Inflammatory macrophage treated with lipopolysaccharide for 1 hour (primary cell): Measurements from ENCODE around the gene MAP1LC3A.
"Not testable (repeated sequence)": the region's sequence is repeated elsewhere in the genome, so short reads cannot be mapped to it uniquely, and the experiment has no call there.

Experiments used
- DNase-seq, 2 donors: peaks; one replicate each; pipeline ENCODE4 v3.0.0-alpha.2; 2020 to 2022

Gene MAP1LC3A

DNA sequence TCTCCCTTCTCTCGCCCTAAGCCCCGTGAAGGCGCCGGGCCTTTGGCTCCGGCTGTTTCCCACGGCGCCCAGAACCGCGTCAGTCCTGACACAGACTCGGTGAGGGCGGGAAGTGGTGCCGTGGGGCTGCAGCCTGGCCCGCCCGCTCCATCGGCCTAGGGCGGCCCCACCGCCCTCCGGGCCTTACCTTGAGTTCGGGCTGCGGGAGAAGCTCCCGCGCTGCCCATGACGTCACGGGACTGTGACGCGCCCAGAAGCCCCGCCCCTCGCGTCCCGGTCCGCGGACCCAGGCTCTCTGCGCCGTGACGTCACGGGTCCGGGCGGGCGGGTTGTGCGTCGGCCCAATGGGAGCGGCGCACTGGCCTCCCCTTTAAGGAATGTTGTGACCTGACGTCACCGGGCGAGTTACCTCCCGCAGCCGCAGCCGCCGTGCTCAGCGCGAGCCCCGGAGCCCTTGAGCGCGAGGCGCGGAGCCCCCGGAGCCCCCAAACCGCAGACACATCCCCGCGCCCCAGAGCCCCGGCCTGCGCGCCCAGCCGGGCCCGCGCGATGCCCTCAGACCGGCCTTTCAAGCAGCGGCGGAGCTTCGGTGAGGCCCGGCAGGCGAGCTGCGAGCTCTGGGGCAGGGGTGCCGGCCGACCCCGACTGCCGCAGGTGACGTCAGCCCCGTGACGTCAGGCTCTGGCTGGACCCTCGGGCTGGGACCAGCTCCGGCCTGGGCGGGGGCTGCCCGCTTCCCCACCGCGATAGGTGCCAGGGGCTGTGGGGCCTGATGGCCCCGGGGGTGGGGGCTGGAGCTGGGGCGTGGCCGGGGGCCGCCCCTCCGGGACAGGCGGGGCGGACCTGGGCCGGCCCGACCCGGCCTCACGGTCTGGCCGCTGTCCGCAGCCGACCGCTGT, at the start of gene MAP1LC3A:
Gene MAP1LC3A (plus strand): TSS at position 399 of the 899 bp plus-strand sequence. CDS start 151 bp downstream, at position 550.
- DNase-seq: peak; percentile 90 to 95

DNA sequence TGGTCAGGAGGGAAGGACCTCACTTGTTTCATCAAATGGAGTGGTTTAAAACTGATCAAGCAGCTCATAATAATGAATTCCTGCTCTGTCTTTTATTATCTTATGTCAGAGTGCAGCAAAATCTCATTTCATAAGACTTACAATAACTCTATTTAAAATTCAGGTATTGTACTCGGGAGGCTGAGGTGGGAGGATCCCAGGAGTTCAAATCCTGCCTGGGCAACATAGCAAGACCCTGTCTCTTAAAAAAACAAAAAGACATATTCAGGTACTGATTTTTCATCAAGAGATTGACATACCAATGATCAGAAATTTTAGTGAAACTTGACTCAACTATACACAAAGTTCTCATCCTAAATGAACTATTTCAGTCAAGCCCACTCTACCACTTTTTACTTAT, 47.9 kb upstream of the MAP1LC3A start:
- DNase-seq: no peak

DNA sequence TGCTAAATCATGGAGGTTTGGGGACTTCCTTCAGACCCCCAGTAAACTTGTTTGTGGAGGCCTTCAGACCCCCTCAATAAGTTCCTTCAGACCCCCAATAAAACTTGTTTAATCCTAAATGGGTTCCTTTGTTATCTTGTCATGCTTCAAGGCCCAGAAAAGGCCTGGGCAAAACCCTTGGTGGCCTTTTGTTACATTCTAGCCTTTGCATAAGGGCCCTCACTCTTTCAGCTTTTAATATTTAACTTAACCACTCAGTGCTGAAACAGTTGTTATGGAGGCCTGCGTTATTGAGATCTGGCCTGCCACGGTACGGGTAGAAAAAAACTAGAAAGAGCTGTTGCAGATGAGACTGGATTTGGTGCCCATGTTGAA, 46.6 kb upstream of the MAP1LC3A start:
- no peak for DNase-seq

DNA sequence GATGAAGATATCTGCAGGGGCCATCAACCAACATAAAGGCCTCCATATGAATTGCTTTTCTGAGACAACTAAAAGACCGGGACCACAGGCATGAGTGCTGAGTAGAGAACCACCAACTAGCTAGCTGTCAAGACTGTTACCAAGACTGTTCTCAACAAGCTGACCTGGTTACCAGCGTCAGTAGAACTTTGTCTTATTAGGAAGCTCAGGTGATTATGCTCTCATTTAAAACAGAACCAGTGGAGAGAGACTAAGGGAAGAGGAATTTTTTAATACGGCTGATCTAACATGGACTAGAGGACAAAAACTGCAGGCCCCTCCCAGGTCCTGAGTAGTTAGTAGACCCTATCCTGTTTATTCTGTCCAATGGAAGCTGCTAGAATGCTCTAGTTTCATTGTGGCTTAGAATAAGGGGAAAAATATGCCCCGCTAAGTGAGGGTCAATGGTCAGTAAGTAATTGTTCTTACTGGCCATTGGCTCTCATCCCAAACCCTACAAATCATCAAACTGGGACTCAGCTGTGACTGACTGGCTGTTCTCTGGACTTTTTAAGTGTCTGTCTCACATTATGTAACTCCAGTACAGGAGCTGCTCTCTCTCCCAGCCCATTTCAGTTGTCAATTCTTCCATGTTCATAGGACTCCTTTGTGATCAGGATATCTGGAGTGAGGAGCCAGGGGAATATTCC, 46.1 kb upstream of the MAP1LC3A start:
- DNase-seq: no peak

DNA sequence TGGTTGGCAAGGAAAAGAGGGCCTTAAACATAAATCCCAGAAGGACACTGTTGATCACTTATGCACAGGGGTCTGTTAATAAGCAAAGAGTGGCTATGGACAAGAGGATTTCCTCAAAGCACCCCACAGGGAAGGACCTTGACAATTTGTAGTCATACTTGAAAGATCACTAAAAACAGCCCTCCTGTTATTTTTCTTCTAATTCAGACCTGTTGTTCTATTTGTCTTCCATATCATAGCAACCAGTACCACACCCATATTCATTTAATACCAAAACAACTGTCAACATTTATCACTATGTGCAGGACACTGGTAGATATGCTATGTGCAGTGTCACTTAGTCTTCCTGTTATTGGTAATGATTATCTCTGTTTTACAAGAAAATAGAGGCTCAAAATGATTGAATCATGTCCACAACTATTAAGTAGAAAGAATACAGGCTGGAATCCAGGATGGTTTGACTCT, 45.5 kb upstream of the MAP1LC3A start:
- no peak for DNase-seq

DNA sequence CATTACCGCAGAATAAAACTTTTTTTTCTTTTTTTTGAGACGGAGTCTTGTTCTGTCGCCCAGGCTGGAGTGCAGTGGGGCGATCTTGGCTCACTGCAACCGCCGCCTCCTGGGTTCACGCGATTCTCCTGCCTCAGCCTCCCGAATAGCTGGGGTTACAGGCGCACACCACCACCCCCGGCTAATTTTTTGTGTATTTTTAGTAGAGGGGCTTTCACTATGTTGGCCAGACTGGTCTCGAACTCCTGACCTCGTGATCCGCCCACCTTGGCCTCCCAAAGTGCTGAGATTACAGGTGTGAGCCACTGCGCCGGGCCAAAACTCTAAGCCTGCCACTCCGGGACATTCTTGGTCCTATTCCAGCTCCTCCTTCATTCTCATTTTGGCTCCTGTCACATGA, 44.5 kb upstream of the MAP1LC3A start:
- not testable (repeated sequence) for DNase-seq

DNA sequence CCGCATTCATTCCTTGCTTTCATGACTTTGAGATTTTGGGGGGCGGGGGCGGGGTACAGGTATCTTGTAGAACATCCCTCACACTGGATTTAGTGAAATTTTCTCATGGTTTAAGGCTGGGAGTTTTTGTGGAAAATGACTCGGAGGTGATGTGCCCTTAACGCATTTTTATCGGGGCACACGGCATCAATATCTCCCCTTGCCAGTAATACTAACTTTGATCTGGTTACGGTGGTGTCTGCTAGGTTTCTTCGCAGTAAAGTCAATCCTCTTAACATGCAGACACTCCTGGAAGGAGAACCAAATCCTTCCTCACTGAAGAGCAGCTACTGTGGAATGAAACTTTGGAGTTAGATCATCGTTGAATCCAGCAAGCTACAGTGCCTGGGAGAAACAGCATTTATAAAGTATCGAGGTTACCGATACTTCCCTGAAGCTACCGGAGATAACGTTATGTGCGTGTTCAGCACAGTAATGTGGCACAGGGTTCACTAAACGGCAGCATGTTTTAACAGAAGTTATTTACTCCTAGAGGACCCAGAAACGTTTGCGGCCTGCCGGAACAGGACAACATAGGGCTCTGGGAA, 43.5 kb upstream of the MAP1LC3A start:
- peak in 1 of 2 donors; percentile 25 for DNase-seq

DNA sequence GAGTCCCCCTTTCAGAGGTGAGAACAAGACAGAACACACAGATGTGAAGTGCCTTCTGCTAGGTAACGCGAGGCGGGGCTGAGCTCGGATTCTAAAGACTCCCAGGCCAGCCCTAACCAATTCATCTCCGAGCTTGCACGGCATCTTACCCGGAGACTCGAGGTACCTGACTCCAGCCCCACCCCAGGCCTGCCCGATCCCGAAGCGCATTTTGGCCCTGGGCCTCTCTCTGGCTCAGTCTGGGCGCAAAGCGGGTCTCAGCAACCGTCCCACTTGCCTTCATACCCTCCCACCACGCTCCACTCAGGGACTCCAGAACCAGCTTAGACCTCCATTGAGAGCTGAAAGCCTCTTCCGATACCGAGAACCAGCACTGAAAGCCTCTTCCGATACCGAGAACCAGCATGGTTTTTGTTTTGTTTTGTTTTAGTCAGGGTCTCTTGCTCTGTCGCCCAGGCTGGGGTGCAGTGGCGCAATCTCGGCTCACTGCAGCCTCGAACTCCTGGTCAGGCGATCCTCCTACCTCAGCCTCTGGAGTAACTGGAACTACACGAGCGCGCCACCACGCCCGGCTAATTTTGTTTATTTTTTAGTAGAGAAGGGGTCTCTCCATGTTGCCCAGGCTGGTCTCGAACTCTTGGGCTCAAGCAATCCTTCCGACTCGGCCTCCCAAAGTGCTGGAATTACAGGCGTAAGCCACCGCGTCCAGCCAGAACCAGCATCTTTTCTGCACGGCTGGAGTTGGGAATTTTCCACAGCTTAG, 42.9 kb upstream of the MAP1LC3A start:
- peak in 1 of 2 donors; percentile 7 for DNase-seq

DNA sequence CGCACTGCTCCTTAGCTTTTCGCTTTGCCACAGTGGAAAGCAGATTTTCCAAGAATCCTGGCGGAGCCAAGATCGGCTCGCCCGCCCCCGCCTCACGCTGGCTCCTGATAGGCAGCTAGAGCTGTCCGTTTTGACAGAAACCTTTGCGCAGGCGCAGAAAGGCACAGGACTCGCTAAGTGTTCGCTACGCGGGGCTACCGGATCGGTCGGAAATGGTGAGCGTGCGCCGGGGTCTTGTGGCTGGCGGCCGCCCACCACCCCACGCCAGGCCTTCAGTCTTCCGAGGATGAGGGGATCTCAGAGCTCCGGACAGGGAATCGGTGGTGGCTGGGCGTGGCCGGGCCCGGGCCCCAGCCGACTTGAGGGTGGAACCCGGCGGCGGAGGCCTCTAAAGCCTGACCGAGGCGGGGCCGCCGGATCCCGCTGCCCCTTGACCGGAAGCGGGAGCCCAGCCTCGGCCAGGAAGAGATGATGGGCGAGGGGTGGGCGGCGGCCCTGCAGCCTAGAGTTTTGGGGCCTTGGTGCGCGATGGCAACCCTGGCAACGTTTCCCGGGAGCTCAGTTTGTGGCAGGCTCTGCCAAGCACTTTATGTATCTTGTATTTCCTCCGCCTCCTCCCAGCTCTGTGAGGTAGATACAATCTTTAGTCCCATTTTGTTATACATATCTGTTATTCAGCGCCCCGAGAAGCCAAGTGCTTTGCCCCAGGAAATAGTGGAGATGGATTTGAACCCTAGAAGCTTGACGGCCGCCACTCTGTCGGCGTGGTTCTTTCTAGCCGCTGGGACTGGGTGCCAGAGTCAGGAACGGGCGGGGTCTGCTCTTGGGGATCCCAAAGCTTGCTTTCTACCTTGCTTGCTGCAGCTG, 42.0 kb upstream of the MAP1LC3A start, which contains the start of gene DYNLRB1:
Gene DYNLRB1 (plus strand): TSS at position 176 of the 867 bp plus-strand sequence. CDS start 37 bp downstream, at position 213.
- peak; percentile 94 to 99 for DNase-seq

DNA sequence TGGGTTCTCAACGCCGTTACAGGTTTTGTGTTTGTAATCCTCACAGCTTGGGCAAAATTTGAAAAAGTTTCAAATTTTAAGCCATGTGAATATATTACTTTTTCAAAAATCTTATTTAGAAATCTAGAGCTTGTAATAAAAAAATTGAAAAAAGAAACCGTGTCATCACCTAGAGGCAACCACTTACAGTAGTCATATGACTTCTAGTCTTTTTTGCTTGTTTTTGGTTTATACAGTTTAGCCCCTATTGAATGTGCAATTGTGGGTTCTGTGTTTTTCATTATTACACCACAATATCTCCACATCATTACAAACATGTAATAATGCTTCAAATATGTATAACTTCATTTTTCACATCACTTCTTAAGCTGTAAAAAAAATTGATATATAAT, 41.4 kb upstream of the MAP1LC3A start:
- DNase-seq: peak; percentile 70 to 71

DNA sequence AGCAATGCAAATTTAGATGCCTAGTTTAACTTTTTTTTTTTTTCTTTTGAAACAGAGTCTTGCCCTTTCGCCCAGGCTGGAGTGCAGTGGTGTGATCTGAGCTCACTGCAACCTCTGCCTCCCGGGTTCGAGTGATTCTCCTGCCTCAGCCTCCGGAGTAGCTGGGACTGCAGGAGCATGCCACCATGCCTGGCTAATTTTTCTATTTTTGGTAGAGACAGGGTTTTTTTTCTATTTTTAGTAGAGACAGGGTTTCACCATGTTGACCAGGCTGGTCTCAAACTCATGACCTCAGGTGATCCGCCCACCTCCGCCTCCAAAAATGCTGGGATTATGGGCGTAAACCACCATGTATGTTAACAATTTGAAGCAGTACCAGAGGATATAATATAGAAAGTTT, 39.7 kb upstream of the MAP1LC3A start:
- DNase-seq: not testable (repeated sequence)

DNA sequence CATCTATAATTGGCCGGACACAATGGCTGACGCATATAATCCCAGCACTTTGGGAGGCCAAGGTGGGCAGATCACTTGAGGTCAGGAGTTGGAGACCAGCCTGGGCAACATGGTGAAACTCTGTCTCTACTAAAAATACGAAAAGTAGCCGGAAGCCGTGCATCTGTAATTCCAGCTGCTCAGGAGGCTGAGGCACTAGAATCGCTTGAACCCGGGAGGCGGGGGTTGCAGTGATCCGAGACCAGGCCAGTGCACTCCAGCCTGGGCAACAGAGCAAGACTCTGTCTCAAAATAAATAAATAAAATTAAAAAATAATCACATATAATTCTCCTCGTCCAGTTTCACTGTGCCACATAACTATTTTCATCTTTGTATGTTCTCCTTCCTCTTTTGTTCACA, 38.7 kb upstream of the MAP1LC3A start:
- DNase-seq: not testable (repeated sequence)

DNA sequence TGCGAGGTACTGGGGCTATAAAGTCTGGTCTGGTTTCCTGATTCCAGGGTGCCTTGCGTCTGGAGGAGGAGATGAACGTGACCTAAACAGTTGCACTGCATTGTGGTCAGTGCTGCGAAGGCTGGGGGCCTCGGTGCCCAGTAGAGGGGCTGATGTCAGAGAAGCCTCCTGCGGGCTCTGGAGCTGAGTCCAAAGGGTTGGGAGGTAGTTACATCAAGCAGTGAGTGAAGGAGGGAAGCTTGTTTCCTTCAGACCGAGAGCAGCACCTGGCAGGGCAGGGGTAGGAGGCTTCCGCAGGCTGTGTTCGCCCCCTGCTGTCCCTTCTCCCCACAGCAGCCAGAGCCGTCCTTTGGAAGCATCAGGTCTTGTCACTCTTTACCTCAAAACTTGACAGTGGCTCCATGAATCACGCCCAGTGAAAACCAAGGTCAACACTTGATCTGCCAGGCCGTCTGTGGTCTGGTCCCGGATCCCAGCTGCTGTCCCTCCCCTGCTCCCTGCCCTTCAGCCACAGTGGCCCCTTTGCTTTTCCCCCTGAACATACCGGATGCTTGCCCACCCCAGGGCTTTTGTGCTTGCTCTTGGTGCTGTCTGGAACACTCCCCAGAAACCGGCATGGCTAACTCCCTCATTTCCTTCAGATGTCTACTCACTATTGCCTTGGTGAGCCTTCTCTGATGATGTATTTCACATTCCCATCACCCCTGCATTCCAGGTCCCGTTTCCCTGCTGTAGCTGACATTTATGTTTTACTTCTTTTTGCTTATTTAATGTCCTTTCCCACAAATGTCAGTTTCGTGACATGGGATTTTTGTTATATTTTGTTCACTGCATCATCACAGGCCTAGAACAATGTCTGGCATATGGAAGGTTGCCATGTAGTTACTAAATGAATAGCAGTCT, 35.3 kb upstream of the MAP1LC3A start:
- DNase-seq: peak in 1 of 2 donors; percentile 14

DNA sequence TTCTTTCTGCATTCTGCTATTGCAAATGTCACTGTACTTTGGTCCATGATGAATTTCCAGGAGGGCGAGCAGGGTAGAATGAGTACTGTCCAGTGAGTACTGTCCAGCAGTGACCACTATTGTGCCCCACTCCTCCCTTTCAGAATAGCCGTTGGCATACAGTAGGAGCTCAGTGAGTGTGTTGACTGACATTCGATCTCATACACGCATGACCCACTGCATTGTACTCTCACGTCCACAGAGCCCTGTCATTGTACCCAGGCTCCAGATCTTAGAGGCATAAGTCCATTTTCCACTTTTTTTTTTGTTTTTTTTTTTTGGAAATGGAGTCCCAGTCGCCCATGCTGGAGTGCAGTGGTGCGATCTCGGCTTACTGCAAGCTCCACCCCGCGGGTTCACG, 34.1 kb upstream of the MAP1LC3A start:
- no peak for DNase-seq

DNA sequence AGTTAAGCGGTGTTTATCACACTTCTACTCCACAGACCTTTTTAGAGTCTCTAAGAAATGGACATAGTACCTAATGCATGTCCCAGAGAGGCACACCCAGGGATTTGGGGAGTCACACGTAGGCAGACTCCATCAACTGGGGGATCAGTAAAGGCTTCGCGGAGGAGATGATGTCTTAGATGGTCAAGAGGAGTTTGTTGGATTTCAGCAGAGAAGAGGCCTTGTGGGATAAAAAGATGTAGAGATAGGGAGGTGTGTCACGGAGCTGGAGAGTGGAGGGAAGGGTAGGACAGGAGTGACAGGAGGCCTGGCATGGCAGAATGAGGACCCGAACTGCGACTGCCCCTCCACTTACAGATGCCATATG, 33.2 kb upstream of the MAP1LC3A start:
- no peak for DNase-seq

DNA sequence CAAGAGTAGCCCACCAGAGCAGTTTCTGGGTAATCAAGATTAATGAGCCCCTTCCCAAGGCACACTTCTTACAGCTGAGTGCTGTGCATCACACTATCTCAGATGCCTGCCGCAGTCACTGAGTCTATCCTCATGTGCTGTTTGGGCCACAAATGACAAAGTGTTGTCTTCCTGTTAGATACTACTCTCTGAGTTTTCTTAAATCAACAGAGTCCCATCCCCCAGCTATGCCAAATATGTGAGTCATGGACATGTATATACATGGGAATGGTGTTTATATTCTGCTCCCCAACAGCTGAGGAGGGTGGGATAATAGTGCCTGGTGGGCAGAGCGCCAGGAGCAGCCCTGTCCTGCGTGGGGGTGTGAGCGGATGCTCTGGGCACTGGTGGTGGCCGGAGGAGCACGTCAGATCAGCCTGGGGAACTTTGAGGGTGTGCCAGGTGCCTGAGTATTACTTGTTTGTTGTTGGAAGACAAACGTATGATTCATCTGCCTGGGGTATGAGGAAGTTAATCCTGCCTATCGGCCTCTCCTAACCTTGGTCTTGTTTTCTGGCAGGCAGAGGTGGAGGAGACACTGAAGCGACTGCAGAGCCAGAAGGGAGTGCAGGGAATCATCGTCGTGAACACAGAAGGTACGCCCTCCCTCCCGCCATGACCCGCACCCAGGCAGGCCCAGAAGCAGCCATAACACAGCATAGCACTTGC, 32.7 kb upstream of the MAP1LC3A start:
- peak in 1 of 2 donors; percentile 12 for DNase-seq

DNA sequence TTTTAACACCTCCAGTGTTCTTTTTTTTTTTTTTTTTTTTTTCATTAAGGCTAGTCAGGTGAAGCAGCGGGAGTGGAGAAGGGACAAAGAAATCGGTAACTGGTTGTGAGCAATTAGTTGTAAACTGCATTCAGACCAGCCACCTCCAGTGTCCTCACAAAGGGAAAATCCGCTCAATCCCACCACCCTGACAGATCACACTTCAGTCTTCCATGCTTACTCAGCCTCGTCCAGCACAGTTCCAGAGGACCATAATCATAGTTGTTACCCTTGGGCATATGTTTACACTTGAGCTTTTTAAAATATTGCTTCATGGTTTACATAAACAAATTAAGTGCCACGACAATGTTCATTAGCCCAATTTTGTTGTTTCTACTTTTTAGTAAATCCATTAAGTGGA, 32.1 kb upstream of the MAP1LC3A start:
- no peak for DNase-seq

DNA sequence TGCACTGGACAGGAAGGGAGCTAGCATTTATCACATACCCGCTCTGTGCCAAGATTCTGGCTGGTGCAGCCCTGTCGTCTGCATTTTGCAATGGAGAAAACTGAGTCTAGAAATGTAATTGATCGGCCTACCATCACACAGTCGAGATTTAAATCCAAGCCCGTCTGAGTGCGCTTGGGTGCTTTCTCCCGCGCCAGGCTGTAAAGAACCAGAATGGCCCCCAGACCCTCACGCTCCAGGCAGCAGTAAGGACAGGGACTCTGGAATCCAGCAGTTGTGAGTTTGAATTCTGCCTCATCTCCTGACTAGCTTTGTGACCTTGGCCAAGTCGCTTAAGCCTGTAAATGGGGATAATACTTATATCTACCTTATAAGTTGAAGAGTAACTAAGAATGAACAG, 31.5 kb upstream of the MAP1LC3A start:
- DNase-seq: no peak

DNA sequence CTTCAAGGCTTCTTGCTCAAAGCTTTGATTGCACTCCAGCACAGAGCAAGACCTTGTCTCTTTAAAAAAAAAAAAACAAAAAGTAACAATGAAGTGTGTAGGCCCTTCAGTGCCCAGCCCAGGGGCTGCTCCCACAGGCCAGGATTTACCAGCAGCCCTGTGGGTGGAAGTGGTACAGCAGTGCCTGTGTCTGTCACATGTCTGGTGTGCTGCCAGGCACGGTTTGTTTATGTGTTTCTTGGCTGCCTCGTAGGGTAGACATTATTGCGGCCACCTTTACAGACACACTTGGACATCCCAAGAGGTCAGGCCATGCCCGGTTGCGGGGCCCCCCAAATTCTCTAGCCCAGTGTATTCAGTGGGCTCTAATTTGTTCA, 29.6 kb upstream of the MAP1LC3A start:
- no peak for DNase-seq

DNA sequence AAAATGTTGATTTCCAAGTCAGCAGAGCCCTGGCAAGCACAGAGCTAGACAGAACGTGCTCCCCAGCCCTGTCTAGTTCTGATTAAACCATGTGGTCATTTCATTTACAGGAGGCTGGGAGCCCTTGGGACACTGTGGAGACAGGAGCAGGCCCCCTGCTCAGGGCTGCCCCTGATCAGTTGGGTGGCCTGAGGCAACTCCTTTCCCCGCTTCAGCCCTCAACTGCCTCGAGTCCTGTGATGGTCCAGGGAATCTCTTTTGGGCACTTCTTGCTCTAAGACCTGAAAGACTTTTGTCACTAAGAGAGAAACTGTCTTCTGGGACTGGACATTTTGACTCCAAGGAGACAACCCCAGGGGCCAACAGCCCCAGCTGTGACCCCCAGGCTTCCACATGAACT, 28.8 kb upstream of the MAP1LC3A start:
- no peak for DNase-seq
